CMK (cell line): ENCODE data around the gene IRF2BP1.
"Not testable (repeated sequence)": the region's sequence is repeated elsewhere in the genome, so short reads cannot be mapped to it uniquely, and the experiment has no call there.

ENCODE experiments used
- DNase-seq: peaks from one replicate; pipeline ENCODE4 v3.0.0-alpha.2; 2010; ENCODE audit warnings: low read depth

The IRF2BP1 gene

DNA sequence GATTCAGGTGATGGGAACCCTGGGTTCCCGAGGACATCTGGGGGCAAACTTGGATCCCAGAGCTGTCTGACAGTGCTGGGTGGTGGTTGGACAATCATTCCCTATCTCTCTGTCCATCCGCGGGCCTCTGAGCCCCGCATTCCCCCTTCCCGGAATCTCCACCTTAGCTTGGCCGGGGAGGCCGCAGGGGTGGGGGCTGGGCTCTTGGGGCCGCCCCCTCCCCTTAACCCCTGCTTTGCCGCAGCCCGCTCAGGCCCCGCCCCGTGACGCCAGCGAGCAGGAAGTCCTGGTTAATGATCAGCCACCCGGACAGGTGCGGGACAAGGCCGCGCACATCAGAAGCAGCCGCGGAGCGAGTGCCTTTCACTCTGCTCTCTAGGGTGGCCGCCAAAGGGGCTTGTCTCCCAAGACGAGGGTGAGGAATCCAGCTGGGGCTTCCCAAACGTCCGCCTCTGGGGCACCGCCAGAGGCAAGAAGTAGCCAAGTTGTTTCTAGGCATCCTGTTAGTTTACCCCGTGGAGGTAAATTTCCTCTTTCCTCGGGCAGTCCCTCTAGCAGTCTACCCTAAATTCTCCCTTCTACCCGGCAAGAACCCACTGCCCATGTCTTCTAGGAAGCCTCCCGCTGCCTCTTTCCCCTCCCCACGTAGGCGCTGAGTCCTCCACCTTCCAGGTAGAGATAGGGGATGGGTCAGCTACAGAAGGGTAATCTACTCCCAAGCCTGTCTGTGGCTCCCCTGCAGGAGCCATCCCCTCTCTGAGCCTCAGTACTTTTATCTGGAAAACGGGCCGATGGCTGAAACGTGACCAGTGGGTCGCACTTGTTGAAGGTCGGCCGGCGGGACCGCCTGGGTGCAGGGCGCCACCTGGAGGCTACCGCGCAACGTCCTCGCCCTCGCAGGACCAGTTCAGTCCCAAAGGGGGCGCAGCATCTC lies 3.0 kb downstream of the IRF2BP1 start:
- DNase-seq: peak; percentile 92

- DNase-seq: no peak
These were observed 3.9 kb downstream of the IRF2BP1 start for GRCh38 chr19:45881909-45882528.

DNA sequence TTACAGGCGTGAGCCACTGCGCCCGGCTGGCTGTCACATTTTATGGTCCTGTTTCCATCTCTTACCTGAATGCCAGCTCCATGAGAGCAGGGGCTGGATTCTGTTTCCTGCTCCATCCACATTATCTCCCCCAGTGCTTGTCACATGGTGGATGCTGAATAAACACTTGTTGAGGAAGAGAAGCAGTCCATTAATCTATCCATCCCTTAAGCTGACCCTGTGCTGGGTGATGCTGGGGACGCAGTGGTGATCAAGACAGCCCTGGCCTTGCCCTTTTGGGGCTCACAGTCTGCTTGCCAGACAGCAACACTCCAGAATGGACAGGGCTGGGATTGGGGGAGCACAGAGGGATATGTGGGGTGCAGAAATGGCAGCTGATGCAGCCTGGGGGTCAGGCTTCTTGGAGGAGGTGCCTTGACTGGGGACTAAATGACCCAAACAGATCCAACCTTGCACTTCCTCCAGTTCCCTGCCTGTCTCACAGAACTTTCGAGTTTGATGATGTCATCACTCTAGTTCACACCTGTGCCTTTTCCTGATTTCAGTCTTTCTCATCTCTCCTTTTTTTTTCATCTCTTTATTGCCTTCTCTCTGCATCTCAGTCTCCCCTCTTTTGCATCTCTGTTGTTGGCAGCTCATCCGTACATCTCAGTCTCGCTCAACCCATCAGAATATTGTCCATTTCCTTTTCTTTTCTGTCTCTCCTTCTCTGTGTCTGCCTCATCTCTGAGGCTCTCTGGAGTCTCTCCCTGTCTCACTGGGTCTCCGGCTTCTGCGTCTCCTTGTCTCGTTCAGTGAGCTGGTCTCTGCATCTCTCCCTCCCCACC lies 4.6 kb downstream of the IRF2BP1 start:
- no peak for DNase-seq

GRCh38 chr19:45879971-45880370 lies 6.0 kb downstream of the IRF2BP1 start:
- no peak for DNase-seq

DNA sequence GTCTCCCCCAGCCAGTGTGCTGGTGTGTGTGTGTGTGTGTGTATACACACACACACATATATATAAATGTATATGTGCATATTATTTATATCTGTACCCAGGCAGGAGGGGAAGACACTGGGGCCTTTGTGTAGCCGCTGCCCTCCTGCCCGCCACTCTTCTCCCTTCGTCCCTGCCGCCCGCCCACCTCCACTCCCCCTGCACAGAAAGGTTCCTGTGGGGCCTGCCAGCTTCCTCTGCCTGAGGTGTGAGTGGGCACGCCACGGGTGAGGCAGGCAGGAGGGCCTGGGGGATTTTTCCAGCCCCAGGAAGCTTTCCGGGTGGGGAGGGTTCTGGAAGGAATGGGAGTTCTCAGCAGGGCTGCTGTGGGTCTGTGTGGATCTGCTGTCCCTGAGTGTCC lies 6.9 kb downstream of the IRF2BP1 start:
- DNase-seq: no peak

DNA sequence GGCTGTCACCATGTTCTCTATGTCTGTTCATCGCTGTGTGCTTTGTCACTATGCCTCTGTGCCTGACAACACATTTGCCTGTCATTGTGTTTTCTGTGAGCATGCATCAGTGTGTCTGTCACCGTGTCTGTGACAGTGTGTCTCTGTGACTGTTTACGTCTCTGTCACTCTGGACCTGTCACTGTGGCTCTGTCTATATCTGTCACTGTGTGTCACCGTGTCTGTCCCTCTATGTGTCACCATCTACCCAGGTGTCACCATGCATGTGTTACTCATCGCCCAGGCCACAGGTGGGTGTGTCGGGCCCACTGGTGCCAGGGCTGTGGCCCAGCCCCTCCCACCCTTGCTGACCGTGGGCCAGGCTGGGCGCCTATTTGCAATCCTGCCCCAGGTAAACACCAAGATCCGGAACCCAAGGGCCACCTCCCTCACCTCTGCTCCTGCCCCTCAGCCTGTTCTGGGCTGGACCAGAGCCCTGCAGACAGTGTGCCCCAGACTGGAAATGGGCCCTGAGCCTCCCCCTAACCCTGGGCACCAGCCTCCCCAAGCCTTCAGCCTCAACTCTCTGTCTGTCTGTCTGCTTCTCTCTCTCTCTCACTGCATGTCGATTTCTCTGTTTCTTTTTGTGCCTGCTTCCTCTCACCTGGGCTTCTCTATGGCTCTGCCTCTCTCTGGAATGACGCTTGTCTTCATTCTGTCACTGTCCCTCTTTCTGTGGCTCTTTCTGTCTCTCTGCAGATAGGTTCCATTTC lies 7.7 kb downstream of the IRF2BP1 start:
- no peak for DNase-seq

DNA sequence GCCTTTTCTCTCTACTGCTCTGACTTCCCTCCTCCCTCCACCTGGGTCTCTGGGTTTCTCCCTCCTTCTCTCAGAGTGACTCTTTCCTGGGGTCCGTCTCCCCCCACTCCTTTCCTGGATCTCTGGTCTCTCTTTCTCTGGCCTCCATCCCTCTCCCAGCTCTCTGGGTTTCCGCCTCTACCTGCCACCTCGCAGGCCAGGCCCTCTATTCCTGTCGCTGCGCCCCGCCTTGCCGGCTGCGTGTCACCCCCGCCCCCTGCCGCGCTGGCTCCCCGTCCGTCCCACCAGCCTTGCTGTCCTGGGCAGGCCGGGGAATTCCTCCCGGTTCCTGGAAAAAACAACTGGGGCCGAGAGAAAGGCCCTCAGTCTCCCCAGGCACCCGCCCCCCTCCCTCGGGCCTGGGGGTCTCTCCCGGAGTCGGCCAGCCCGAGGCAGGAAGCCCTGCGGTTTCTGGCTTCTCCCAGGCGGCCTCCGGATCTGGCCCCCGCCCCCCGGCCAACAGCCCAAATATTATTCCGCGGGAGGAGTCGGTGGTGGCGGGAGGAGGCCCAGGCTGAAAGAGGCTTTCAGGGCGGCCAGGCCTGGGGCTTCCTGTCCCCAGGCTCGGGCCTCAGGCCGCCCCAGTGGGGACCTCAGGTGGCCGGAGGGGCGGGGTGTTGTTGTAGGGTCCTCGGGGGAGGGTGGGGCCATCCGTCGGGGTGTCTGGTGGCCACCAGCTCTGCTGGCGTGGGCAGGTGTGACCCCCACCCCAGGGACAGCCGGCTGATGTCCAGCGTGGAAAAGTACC lies 9.3 kb downstream of the IRF2BP1 start:
- peak; percentile 91 for DNase-seq

GRCh38 chr19:45876161-45876410 lies 9.9 kb downstream of the IRF2BP1 start:
- no peak for DNase-seq

GRCh38 chr19:45874620-45874966 lies 11.3 kb downstream of the IRF2BP1 start:
- no peak for DNase-seq

- no peak for DNase-seq
These were observed 12.6 kb downstream of the IRF2BP1 start for GRCh38 chr19:45873219-45873772.

GRCh38 chr19:45872095-45872919 lies 13.6 kb downstream of the IRF2BP1 start:
- no peak for DNase-seq

- DNase-seq: no peak
These were observed 15.1 kb downstream of the IRF2BP1 start for GRCh38 chr19:45870798-45871197.

DNA sequence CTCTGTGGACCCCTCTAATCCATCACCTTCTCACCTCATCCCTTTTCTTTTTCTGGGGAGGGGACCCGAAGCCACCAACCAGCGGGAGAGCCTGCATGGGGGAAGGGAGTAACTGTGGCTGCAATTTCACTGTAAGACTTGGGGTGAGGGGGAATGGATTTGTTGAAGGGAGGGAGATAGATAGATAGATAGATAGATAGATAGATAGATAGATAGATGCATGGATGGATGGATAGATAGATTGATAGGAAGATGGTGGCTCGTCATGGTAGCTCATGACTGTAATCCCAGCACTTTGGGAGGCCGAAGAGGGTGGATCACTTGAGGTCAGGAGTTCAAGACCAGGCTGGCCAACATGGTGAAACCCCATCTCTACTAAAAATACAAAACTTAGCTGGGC lies 18.7 kb downstream of the IRF2BP1 start:
- not testable (repeated sequence) for DNase-seq

DNA sequence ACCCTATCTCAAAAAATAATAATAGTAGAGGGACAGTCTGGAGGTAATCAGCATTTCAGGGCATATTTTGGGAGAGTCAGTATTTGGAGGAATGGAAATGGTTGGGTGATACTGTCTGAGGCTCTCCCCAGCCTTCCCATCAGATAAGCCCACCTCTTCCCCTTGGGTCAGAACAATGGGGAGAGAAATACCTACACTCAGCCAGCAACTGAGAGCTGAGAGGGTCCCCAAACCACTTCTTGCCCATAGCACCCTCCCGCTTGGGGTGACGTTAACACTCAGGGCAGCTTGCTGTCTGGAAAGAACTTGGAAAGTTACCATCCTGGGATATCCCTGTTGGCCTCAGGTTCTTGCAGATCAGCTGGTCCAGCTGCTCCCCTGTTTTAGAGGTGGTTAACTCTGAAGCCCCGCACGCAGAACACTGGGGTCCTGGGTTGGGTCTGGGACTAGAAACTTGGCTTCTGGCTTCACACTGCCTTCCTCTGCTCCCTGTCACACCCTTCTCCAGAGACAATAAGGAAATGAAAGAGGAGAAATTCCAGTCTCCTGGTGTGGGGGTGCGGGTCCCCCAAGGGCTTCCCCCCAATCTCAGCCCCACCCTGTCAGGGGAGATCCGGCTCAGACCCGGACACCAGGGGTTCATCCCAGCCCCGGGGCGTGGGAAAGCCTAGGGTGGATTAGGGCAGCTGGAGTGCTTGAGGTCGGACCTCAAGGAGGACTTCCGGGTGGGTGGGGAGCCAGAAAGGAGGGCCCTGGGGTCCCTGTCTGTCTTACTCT lies 19.4 kb downstream of the IRF2BP1 start:
- no peak for DNase-seq

GRCh38 chr19:45865269-45865948 lies 20.5 kb downstream of the IRF2BP1 start:
- no peak for DNase-seq

GRCh38 chr19:45864629-45865082 lies 21.3 kb downstream of the IRF2BP1 start:
- DNase-seq: no peak

- no peak for DNase-seq
These were observed 21.9 kb downstream of the IRF2BP1 start, which contains the start of gene FOXA3 for GRCh38 chr19:45863840-45864628. TSS of gene FOXA3 (plus strand) at chr19:45864326. CDS start at chr19:45864457, 131 bp downstream.

DNA sequence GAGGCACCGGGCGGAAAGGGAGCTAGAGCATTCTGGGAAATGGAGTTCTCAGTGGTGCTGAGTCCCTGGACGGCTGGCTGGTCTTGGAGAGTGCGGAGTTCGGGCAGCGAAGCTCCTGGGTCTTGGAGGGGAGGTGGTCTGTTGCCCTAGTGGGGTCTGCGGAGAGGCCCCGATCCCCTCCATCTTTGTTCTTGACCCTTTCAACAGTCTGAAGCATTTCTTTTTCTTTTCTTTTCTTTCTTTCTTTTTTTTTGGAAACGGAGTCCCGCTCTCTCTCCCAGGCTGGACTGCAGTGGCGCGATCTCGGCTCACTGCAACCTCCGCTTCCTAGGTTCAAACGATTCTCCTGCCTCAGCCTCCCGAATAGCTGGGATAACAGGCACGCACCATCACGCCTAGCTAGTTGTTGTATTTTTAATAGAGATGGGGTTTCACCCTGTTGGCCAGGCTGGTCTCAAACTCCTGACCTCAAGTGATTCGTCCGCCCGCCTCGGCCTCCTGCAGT lies 22.6 kb downstream of the IRF2BP1 start:
- DNase-seq: no peak
